NB4 (cell line): ENCODE results near the gene IL22RA1.

ENCODE experiments used
- DNase-seq: peaks from one replicate; pipeline ENCODE4 v3.0.0; 2010; ENCODE audit warnings: low read depth
- H3K4me3 ChIP-seq: one replicate; pipeline ENCODE4 v1.5.1; 2011; ENCODE audit warnings: mild to moderate bottlenecking, low read depth, low read length, moderate library complexity
- CTCF ChIP-seq: IDR thresholded peaks from one replicate; pipeline ENCODE4 v1.5.1; 2012; ENCODE audit warnings: low read depth, low read length
- MYC ChIP-seq: IDR thresholded peaks from 2 replicates; pipeline ENCODE4 v1.6.1; 2011; ENCODE audit warnings: low read depth, low read length
- POLR2A ChIP-seq: IDR thresholded peaks from 2 replicates; pipeline ENCODE4 v1.6.1; 2011; ENCODE audit warnings: mild to moderate bottlenecking; ENCODE audit not compliant: insufficient read length; ENCODE audit errors: extremely low read depth
- TF ChIP-seq, protein P1 (sequence below): IDR thresholded peaks from 2 replicates; pipeline ENCODE4 v1.6.1; 2011; ENCODE audit warnings: low read depth, low read length

The IL22RA1 gene

GRCh38 chr1:24141311-24141997 lies 1.5 kb downstream of the IL22RA1 start:
- no peak for DNase-seq
- TF ChIP-seq CTCF (no peak), POLR2A (no peak), MYC (no peak)
- TF ChIP-seq, protein P1, sequence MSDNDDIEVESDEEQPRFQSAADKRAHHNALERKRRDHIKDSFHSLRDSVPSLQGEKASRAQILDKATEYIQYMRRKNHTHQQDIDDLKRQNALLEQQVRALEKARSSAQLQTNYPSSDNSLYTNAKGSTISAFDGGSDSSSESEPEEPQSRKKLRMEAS, result no peak
- no peak overlapping the region for H3K4me3 ChIP-seq

DNA sequence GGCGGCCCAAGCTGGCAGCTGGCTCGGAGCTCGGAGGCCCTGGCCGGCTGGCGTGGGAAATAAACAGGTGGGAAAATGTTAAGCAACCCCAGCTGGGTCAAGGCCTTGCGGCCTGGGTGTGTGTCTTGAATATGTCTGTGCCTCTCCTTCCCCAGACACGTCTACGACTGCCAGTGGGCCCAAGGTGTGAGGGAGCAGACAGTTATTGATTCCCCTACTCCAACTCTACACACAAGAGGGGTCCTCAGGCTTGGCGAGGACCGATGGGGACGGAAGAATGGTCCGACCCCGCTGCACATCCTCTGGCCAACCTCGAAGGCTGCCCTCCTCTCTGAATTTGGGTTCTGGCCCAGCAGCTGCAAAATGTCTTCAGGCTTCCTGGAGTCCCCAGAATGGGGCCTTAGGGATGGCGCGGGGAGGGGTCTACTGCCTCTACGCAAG lies 2.2 kb downstream of the IL22RA1 start:
- H3K4me3 ChIP-seq, result no peak overlapping the region
- TF ChIP-seq CTCF, result no peak
- TF ChIP-seq, protein P1, result no peak
- no peak for TF ChIP-seq POLR2A
- no peak for TF ChIP-seq MYC

GRCh38 chr1:24139841-24140425 lies 3.0 kb downstream of the IL22RA1 start:
- H3K4me3 ChIP-seq, result no peak overlapping the region
- TF ChIP-seq CTCF (no peak), MYC (no peak), POLR2A (no peak)
- TF ChIP-seq, protein P1, result no peak
- DNase-seq, result no peak

More for the DNA sequence above, 2.2 kb downstream of the IL22RA1 start:
- no peak for DNase-seq

DNA sequence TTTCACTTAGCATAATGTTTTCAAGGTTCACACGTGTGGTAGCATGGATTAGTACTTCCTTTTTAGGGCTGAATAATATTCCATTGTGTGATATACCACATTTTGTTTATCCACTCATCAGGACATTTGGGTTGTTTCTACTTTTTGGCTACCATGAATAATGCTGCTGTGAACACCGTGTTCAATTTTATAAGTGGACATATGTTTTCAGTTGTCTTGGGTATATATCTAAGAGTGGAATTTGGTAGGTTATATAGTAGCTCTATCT lies 3.8 kb downstream of the IL22RA1 start:
- DNase-seq, result no peak
- H3K4me3 ChIP-seq, result no peak overlapping the region
- TF ChIP-seq POLR2A, result no peak
- no peak for TF ChIP-seq MYC
- TF ChIP-seq, protein P1, result no peak
- no peak for TF ChIP-seq CTCF

GRCh38 chr1:24138476-24139221 lies 4.3 kb downstream of the IL22RA1 start:
- no peak for DNase-seq
- H3K4me3 ChIP-seq, result no peak overlapping the region
- no peak for TF ChIP-seq CTCF
- TF ChIP-seq MYC, result no peak
- TF ChIP-seq POLR2A, result no peak
- TF ChIP-seq, protein P1, result no peak
